AG09309 (cell line): ENCODE data around the gene FGF12.
"Not testable (repeated sequence)": the region's sequence is repeated elsewhere in the genome, so short reads cannot be mapped to it uniquely, and the experiment has no call there.

Source experiments
- DNase-seq: peaks from one replicate; pipeline ENCODE4 v3.0.0-alpha.2; 2010; ENCODE audit warnings: low read depth
- H3K4me3 ChIP-seq: 2 replicates; pipeline ENCODE4 v1.5.1; 2011; ENCODE audit warnings: mild to moderate bottlenecking, low read depth, low read length, moderate library complexity; ENCODE audit not compliant: control insufficient read depth
- TF ChIP-seq, protein P1 (sequence below): IDR thresholded peaks from 2 replicates; pipeline ENCODE4 v1.5.1; 2011; ENCODE audit warnings: mild to moderate bottlenecking, low read depth, low read length, inconsistent platforms; ENCODE audit not compliant: insufficient read depth, control insufficient read depth; ENCODE audit errors: missing control alignments

Gene FGF12

DNA sequence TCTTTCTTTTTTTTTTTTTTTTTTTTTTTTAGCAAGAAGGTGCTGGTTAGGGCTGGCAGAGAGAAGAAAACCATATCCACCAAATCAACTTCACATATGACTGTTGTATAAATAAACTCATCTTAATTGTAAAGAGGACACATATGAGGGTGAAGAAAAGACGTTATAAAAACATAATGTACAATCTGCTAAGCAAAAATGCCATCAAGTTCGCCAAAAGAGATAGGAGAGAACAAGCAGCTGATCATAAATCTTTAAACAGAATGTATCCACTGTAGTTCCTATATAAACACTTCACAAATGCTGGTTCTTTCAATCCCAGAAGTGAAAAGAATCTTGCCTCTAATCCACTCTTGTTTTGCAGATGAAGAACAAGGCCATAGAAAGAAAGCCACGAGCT, 9.2 kb downstream of the FGF12 start:
- DNase-seq = no peak
- TF ChIP-seq, protein P1, sequence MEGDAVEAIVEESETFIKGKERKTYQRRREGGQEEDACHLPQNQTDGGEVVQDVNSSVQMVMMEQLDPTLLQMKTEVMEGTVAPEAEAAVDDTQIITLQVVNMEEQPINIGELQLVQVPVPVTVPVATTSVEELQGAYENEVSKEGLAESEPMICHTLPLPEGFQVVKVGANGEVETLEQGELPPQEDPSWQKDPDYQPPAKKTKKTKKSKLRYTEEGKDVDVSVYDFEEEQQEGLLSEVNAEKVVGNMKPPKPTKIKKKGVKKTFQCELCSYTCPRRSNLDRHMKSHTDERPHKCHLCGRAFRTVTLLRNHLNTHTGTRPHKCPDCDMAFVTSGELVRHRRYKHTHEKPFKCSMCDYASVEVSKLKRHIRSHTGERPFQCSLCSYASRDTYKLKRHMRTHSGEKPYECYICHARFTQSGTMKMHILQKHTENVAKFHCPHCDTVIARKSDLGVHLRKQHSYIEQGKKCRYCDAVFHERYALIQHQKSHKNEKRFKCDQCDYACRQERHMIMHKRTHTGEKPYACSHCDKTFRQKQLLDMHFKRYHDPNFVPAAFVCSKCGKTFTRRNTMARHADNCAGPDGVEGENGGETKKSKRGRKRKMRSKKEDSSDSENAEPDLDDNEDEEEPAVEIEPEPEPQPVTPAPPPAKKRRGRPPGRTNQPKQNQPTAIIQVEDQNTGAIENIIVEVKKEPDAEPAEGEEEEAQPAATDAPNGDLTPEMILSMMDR = no peak
- H3K4me3 ChIP-seq = no peak overlapping the region

DNA sequence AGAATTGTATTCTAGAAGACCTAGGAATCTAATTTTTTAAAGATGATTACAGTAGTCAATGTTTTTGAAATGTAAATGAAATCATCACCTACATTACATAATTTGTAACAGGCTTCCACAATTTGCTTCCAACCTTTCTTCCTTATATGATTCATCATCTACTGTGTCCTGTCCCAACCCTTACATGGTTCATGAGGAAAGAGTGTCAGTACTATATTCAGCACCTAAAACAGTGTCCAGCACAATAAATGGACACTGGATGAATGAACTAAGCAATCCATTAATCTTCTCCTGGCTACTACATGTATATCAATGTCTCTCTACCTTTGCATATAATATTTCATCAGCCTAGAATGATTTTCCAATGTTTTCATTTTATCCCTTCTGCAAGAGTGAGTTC, 12.2 kb downstream of the FGF12 start:
- DNase-seq = no peak
- no peak overlapping the region for H3K4me3 ChIP-seq
- TF ChIP-seq, protein P1 = no peak

DNA sequence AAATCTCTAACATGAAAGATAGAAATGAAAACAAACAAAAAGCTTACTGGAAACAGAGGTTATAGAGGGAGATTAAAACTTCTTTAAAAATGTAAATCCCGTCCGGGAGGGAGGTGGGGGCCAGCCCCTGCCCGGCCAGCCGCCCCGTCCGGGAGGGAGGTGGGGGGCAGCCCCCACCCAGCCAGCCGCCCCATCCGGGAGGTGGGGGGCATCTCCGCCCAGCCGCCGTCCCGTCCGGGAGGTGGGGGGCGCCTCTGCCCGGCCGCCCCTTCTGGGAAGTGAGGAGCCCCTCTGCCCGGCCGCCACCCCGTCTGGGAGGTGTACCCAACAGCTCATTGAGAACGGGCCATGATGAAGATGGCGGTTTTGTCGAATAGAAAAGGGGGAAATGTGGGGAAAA, 16.2 kb downstream of the FGF12 start:
- not testable (repeated sequence) for DNase-seq

DNA sequence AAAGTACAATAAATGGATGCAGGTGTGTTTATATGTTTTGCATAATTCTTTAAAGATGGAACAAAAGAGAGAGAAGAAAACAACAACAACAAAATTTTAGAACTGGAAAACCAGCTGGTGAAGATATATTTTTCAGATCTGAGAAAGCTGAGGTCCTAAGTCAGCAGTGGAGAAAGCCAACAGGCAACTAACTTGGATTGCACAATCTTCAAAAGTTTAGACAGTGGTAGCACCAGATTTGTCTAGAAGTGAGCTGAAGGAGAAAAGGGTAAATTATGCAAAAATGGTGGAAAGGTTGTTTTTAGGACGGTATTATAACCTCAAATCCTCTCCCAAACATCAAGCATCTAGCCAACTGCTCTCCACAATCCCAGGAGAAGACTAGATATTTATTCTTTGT, 17.0 kb downstream of the FGF12 start:
- no peak for DNase-seq
- no peak overlapping the region for H3K4me3 ChIP-seq
- TF ChIP-seq, protein P1 = no peak

More for the DNA sequence above, 16.2 kb downstream of the FGF12 start:
- H3K4me3 ChIP-seq = not testable (repeated sequence)

DNA sequence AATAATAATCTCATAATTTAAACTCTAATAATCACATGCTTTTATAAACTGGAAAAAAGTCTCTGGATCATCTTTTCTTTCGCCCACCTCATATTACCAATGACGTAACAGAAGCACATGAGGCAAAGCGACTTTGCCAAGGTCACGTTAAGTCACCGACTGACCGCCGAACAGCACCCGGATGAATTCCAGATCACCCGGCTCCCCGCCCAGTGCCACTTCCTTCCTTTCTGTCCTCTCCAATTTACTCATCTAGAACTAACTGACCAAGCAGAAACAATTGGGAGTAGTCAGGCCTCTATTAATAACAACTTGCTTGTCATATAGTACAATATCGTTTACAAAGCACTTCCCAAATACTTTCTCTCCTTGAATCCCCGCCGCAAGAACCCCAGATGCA, 21.1 kb downstream of the FGF12 start:
- H3K4me3 ChIP-seq = no peak overlapping the region
- no peak for DNase-seq
- TF ChIP-seq, protein P1 = no peak

DNA sequence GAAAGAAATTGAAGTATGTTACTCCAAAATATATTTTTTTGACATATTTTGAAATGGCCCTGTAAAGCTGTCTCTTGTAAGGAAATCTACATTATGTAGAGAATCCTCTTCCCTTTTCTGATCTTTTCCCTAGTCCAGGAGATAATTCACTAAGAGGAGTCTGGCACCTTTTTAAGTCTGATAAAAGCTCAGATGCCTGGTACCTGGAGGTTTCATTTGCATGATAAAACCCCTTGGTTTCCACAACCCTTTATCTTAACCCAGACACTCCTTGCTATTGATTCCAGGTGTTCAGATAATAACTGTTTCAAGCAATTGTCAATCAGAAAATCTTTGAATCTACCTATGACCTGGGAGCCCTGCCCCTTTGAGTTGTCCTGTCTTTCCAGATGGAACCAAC, 26.5 kb downstream of the FGF12 start:
- TF ChIP-seq, protein P1 = no peak
- no peak for DNase-seq
- no peak overlapping the region for H3K4me3 ChIP-seq

DNA sequence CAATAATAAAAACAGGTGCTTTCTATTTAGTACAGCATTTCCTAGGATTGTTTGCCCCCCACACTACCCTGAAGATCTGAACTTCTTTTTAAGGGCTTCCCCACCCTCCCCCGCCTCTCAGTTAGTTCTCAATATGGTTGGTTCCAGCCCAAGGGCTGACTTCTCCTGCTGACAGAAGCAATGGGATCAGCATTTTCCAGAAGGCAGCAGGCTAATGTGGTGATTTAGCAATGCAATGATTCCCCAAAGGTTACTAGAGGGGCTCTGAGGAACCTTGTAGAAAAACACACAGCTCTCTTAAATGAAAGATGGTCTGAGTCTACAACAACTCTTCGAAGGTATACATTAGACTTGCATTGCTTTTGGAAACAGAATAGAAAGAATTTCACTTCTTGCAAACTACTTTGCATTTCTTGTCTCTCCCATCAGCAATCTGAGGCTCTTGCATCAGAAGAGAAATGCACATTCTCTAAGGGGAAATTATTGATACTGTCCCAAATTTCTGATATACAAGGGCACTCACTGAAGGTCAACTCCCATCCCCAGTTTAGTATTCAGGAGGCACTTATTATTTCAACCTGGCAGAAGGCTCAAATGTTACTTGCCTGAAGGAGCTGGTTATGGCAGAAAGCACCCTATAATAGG, 30.3 kb downstream of the FGF12 start:
- DNase-seq = no peak
- TF ChIP-seq, protein P1 = no peak
- no peak overlapping the region for H3K4me3 ChIP-seq
